ENCODE measurements around the gene TSHB. TPM values are rescaled to one million over a fixed set of nuclear protein-coding genes. Genes with fewer than 3 reads are reported as not detected.

The TSHB gene
- total RNA-seq, 3 donors from 2014 or later: not detected

- Histone ChIP-seq H3K4me3 (no peak overlapping the region), H3K27ac (no peak overlapping the region), H3K27me3 (no peaks in the 10 kb centered on the region), H3K9me3 (no peaks in the 10 kb centered on the region), H3K4me1 (no peaks in the 10 kb centered on the region), H3K36me3 (no peaks in the 10 kb centered on the region)
- intact Hi-C loops (cut with DNase I; ENCODE audit: low total_unique reads): no loop called here
- TF ChIP-seq POLR2A (IDR thresholded peaks at IDR 0.05): no peak
- TF ChIP-seq POLR2AphosphoS5 (IDR thresholded peaks at IDR 0.05): no peak
- TF ChIP-seq CTCF (IDR thresholded peaks at IDR 0.05): no peak
- no peak for DNase-seq (ENCODE audit: low spot score in 2 of 2)
Measured at GRCh38 chr1:115041654-115042053, 12.0 kb downstream of the TSHB start.

DNA sequence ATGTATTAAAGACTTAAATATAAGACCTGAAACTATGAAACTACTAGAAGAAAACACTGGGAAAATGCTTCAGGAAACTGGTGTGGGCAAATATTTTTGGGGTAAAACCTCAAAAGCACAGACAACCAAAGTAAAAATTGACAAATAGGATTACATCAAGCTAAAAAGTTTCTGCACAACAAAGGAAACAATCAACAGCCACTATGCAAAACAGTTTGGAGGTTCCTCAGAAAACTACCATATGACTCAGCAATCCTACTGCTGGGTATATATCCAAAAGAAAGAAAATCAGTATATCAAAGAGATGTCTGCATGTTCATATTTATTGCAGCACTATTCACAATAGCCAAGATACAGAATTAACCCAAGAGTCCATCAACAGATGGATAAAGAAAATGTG, 17.1 kb downstream of the TSHB start:
- Histone ChIP-seq H3K27me3 (no peaks in the 10 kb centered on the region), H3K9me3 (no peaks in the 10 kb centered on the region), H3K27ac (no peak overlapping the region), H3K36me3 (no peaks in the 10 kb centered on the region), H3K4me3 (no peak overlapping the region), H3K4me1 (no peaks in the 10 kb centered on the region)
- intact Hi-C loops (cut with DNase I; ENCODE audit: low total_unique reads): no loop called here
- TF ChIP-seq CTCF (IDR thresholded peaks at IDR 0.05) (no peak), POLR2AphosphoS5 (IDR thresholded peaks at IDR 0.05) (no peak), POLR2A (IDR thresholded peaks at IDR 0.05) (no peak)
- no peak for DNase-seq (ENCODE audit: low spot score in 2 of 2)

- H3K27ac ChIP-seq: no peak overlapping the region
- no peaks in the 10 kb centered on the region for H3K9me3 ChIP-seq
- TF ChIP-seq POLR2A (IDR thresholded peaks at IDR 0.05): no peak
- no peak for TF ChIP-seq CTCF (IDR thresholded peaks at IDR 0.05)
- no peak for TF ChIP-seq POLR2AphosphoS5 (IDR thresholded peaks at IDR 0.05)
- no peaks in the 10 kb centered on the region for H3K4me1 ChIP-seq
- no peak for DNase-seq (ENCODE audit: low spot score in 2 of 2)
- H3K4me3 ChIP-seq: no peak overlapping the region
- intact Hi-C loops (cut with DNase I; ENCODE audit: low total_unique reads): no loop called here
- H3K27me3 ChIP-seq: peaks cover 0 to 5% of the 10 kb centered on the region in 2 donors
- no peaks in the 10 kb centered on the region for H3K36me3 ChIP-seq
Measured at GRCh38 chr1:115051850-115052249, 22.2 kb downstream of the TSHB start.

DNA sequence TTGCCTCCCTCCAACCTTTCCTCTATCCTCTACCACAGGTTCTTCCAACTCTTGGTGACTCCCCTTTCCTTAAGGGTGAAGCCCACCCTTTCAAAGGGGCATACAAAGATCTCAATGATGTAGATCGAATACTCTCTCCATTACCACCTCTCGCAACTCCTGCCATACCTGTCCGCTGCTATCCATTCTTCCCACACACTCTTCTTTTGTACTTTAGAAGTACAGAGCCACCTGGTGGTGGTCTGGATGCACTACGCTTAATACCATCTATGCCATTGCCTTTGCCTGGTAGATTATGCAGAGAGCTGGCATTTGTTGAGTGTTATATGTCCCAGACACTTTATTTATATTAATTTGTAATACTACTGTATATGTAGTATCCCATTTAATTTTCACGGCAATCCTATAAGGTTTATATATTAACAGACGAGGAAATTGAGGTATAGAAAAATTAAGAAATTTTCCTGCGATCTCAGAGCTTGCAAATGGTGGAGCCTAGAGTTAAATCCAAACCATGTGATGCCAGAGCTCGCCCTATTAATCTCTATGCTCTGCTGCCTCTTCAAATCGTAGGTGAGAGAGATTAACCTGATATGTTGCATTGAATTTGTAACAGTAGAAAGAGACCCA, 22.9 kb downstream of the TSHB start:
- no peaks in the 10 kb centered on the region for H3K36me3 ChIP-seq

More for the DNA sequence above, 22.9 kb downstream of the TSHB start:
- no peak overlapping the region for H3K4me3 ChIP-seq
- no peak overlapping the region for H3K27ac ChIP-seq
- H3K4me1 ChIP-seq: no peaks in the 10 kb centered on the region
- intact Hi-C loops (cut with DNase I; ENCODE audit: low total_unique reads): no loop called here
- TF ChIP-seq POLR2AphosphoS5 (IDR thresholded peaks at IDR 0.05): no peak
- no peak for TF ChIP-seq POLR2A (IDR thresholded peaks at IDR 0.05)
- TF ChIP-seq CTCF (IDR thresholded peaks at IDR 0.05): peak; percentile 21 to 64 (median 62)
- no peaks in the 10 kb centered on the region for H3K9me3 ChIP-seq
- peak in 1 of 2 donors; percentile 42 for DNase-seq (ENCODE audit: low spot score in 2 of 2)
- peaks cover 0 to 5% of the 10 kb centered on the region in 2 donors for H3K27me3 ChIP-seq
